Keratinocyte (primary cell): ENCODE results near the gene GAB4. TPM values are rescaled to one million over a fixed set of nuclear protein-coding genes. Genes with fewer than 3 reads are reported as not detected.

Experiments used
- DNase-seq: peaks from one replicate; pipeline ENCODE4 v3.0.0-alpha.2; 2011; ENCODE audit warnings: low read depth, missing footprints, low spot score
- FAIRE-seq: peaks from 2 replicates; lab custom pipeline; 2011; peaks lifted over from hg19 to GRCh38; lab: Jason Lieb, UNC
- H2AFZ ChIP-seq: 2 replicates; pipeline ENCODE4 v1.6.0; 2012; ENCODE audit warnings: low read length, control low read depth, inconsistent platforms; ENCODE audit not compliant: control insufficient read depth
- H3K27ac ChIP-seq: 2 replicates; pipeline ENCODE4 v1.5.1; 2011; ENCODE audit warnings: low read length; ENCODE audit not compliant: control insufficient read depth, insufficient read depth
- H3K27me3 ChIP-seq: 3 replicates; pipeline ENCODE4 v1.6.0; 2011; ENCODE audit warnings: low read length; ENCODE audit not compliant: control insufficient read depth, insufficient read depth; ENCODE audit errors: extremely low read depth
- H3K36me3 ChIP-seq, 2 experiments: 2 replicates in 1 of 2; 3 replicates in 1 of 2; pipeline ENCODE4 v1.5.1; 2011; ENCODE audit warnings: low read length in 2 of 2, mild to moderate bottlenecking in 1 of 2; ENCODE audit not compliant: control insufficient read depth in 2 of 2, insufficient read depth in 2 of 2; ENCODE audit errors: extremely low read depth in 1 of 2
- H3K4me1 ChIP-seq: 3 replicates; pipeline ENCODE4 v1.5.1; 2011; ENCODE audit warnings: low read length; ENCODE audit not compliant: control insufficient read depth, insufficient read depth; ENCODE audit errors: extremely low read depth
- H3K4me2 ChIP-seq: 3 replicates; pipeline ENCODE4 v1.6.0; 2011; ENCODE audit warnings: low read depth, low read length; ENCODE audit not compliant: control insufficient read depth, insufficient read depth; ENCODE audit errors: extremely low read depth
- H3K4me3 ChIP-seq, 3 experiments: fragments of 200-600 bp in 1 of 3; sonication (generic) in 1 of 3; 2 replicates in 2 of 3; 3 replicates in 1 of 3; pipeline ENCODE4 v1.5.1; 2011 to 2016; ENCODE audit warnings: low read length in 3 of 3, mild to moderate bottlenecking in 3 of 3, control low read depth in 2 of 3, inconsistent platforms in 1 of 3, low read depth in 1 of 3, mixed read lengths in 1 of 3, mixed run types in 1 of 3, moderate library complexity in 1 of 3; ENCODE audit not compliant: control insufficient read depth in 2 of 3, insufficient read depth in 2 of 3; ENCODE audit errors: extremely low read depth in 1 of 3
- H3K79me2 ChIP-seq: 2 replicates; pipeline ENCODE4 v1.6.0; 2012; ENCODE audit warnings: low read length; ENCODE audit not compliant: control insufficient read depth, insufficient read depth
- H3K9ac ChIP-seq: 3 replicates; pipeline ENCODE4 v1.6.0; 2011; ENCODE audit warnings: low read length; ENCODE audit not compliant: control insufficient read depth, insufficient read depth; ENCODE audit errors: extremely low read depth
- H3K9me1 ChIP-seq: 3 replicates; pipeline ENCODE4 v1.6.0; 2011; ENCODE audit warnings: low read length; ENCODE audit not compliant: control insufficient read depth, insufficient read depth; ENCODE audit errors: extremely low read depth
- H3K9me3 ChIP-seq: 2 replicates; pipeline ENCODE4 v1.5.1; 2012; ENCODE audit warnings: low read depth, low read length; ENCODE audit not compliant: control insufficient read depth
- H4K20me1 ChIP-seq: 3 replicates; pipeline ENCODE4 v1.6.0; 2011; ENCODE audit warnings: low read length; ENCODE audit not compliant: control insufficient read depth, insufficient read depth; ENCODE audit errors: extremely low read depth
- CTCF ChIP-seq, 3 experiments: IDR thresholded peaks in 1 of 3; conservative IDR thresholded peaks in 1 of 3; optimal IDR thresholded peaks in 1 of 3; 2 replicates in 2 of 3; 3 replicates in 1 of 3; pipeline versions ENCODE3 to v1.5.1; 2011; ENCODE audit warnings: low read length in 3 of 3, mild to moderate bottlenecking in 3 of 3, moderate library complexity in 2 of 3, control low read depth in 1 of 3, inconsistent platforms in 1 of 3; ENCODE audit not compliant: insufficient read depth in 2 of 3; ENCODE audit errors: extremely low read depth in 1 of 3
- EZH2 ChIP-seq: IDR thresholded peaks from one replicate; pipeline ENCODE4 v1.6.1; 2012; ENCODE audit warnings: inconsistent platforms, mild to moderate bottlenecking, low read length, moderate library complexity
- dilution Hi-C: fragments of 300-500 bp; cut with MboI; formaldehyde crosslinking; loops from one replicate; pipeline ENCODE4 v1.7.0; 2020; ENCODE audit warnings: low sequenced_read_pairs; ENCODE audit not compliant: extremely low pct_ligation_motif_present
- polyA plus RNA-seq, 5 experiments: library from polyadenylated mRNA; depleted of rRNA in 3 of 5; stranded (reverse) in 3 of 5; stranded (forward) in 1 of 5; unstranded in 1 of 5; fragments of >200 nt; gene quantifications; 1 replicate in 1 of 5; 2 replicates in 3 of 5; 3 replicates in 1 of 5; pipeline versions ENCODE4 v1.2.1 to v1.2.3, GENCODE V29; 2011 to 2012; ENCODE audit warnings: missing spikeins in 2 of 5, low read depth in 1 of 5, low replicate concordance in 1 of 5

GAB4 gene
- polyA plus RNA-seq, 1 donor (not counting 4 experiments of a cell fraction or from before 2014, with no cell fraction given), result not detected

GRCh38 chr22:16932577-16932976, 75.4 kb downstream of the GAB4 start:
- Histone ChIP-seq H3K27me3 (peaks cover 3% of the 10 kb centered on the region), H3K27ac (no peak overlapping the region), H3K79me2 (no peaks in the 10 kb centered on the region), H3K4me1 (no peaks in the 10 kb centered on the region), H3K9ac (no peak overlapping the region), H3K4me2 (no peak overlapping the region), H3K9me3 (no peaks in the 10 kb centered on the region), H3K4me3 (no peak overlapping the region), H2AFZ (no peak overlapping the region), H3K36me3 (no peaks in the 10 kb centered on the region), H4K20me1 (no peaks in the 10 kb centered on the region), H3K9me1 (no peaks in the 10 kb centered on the region)
- TF ChIP-seq CTCF (optimal IDR thresholded peaks at IDR 0.05 in 1 of 3, IDR thresholded peaks at IDR 0.05 in 1 of 3, conservative IDR thresholded peaks at IDR 0.05 in 1 of 3; ENCODE audit: extremely low read depth in 1 of 3, insufficient read depth in 2 of 3, low read length in 3 of 3) (no peak), EZH2 (no peak)
- dilution Hi-C loops, result no loop called here
- FAIRE-seq, result no peak
- no peak for DNase-seq

GRCh38 chr22:16925407-16925966, 82.5 kb downstream of the GAB4 start:
- Histone ChIP-seq H3K4me2 (no peak overlapping the region), H4K20me1 (no peaks in the 10 kb centered on the region), H2AFZ (no peak overlapping the region), H3K9ac (no peak overlapping the region), H3K27me3 (no peaks in the 10 kb centered on the region), H3K9me3 (no peaks in the 10 kb centered on the region), H3K4me3 (no peak overlapping the region), H3K36me3 (no peaks in the 10 kb centered on the region), H3K4me1 (no peaks in the 10 kb centered on the region), H3K9me1 (no peaks in the 10 kb centered on the region), H3K79me2 (no peaks in the 10 kb centered on the region), H3K27ac (no peak overlapping the region)
- DNase-seq (no peak), FAIRE-seq (no peak)
- TF ChIP-seq EZH2, result no peak
- TF ChIP-seq CTCF (optimal IDR thresholded peaks at IDR 0.05 in 1 of 3, IDR thresholded peaks at IDR 0.05 in 1 of 3, conservative IDR thresholded peaks at IDR 0.05 in 1 of 3; ENCODE audit: extremely low read depth in 1 of 3, insufficient read depth in 2 of 3, low read length in 3 of 3), result no peak
- dilution Hi-C loops, result no loop called here
